ENCODE measurements around the gene MYB. TPM values are rescaled to one million over a fixed set of nuclear protein-coding genes. Genes with fewer than 3 reads are reported as not detected.

The MYB gene
- total RNA-seq: 4.4 TPM

DNA sequence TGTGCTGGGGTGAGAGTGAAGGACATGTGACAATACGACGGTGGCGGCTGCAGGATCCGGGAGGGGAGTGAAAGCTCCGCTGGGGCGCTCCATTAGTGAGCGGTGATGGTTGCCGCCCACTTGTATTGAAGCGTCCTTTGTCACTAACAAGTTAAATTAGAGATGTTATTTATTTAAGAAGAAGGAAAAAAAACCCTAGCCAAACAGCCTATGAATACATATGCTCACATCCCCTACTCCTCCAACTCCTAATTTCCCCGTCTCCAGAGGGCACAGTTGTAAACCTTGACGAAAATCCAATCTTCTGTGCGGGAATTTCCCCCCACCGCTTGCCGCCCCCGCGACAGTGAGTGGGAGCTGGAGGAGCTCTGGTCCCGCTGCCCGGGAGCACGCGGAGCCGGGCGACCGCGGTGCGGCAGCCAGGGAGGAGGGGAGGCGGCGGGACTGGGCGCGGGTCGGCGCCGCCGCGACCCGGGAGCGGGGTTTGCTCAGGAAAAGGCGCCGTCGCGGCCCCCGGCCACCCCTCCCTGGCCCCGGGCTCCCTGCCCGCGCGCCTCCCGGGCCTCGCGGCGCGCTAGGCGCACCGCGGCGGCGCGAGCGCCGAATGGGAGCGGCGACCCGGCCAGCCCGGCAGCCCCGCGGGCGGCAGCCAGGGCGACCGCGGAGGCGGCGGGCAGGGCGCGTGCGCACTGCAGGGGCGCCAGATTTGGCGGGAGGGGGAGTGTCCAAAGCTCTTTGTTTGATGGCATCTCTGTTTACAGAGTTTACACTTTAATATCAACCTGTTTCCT is at the start of gene MYB:
TSS of gene MYB (plus strand) at position 767 of the 791 bp plus-strand sequence. CDS start 206 bp downstream, outside the sequence.

Small RNA genes within 50 kb of the gene (small RNA-seq; reads per million reads assigned to genes)
- gene MIR548A2 (ENCODE audit: low replicate concordance): not detected

Other genes starting within 250 kb of the MYB start
- gene ALDH8A1, start 231.2 kb upstream of the MYB start, total RNA-seq: 13.7 TPM
- 58.7 TPM for gene HBS1L, start 126.5 kb upstream of the MYB start, total RNA-seq